K562 (cell line): ENCODE data around the gene AIPL1. TPM values are rescaled to one million over a fixed set of nuclear protein-coding genes. Genes with fewer than 3 reads are reported as not detected.

Experiments used
- ATAC-seq: fragments of 200-7000 bp; cut with Tn5 transposase; 3 replicates; pipeline ENCODE4 v1.9.1; 2020; ENCODE audit warnings: moderate library complexity
- BruUV-seq: library from RNA; stranded (reverse); fragments of 400-500 nt; replicated peaks from 2 replicates; lab custom pipeline; 2021; lab: Mats Ljungman, UMichigan
- CTCF ChIA-PET: fragments of 300-600 bp; formaldehyde crosslinking; extraction: SDS; loops from one replicate; lab custom pipeline; 2021; ENCODE audit warnings: low intra/inter-chr PET ratio; lab: Yijun Ruan, JAX
- POLR2A ChIA-PET: fragments of 300-600, 350-650 bp; sonication (Branson Sonifier 250); formaldehyde crosslinking; extraction: SDS; loops from one replicate; lab custom pipeline; 2021; ENCODE audit warnings: antibody characterized with exemption, inconsistent platforms; lab: Yijun Ruan, JAX
- DNase-seq, 4 experiments: peaks; one replicate each; pipeline versions ENCODE4 v3.0.0 to v3.0.0-alpha.2; 2011 to 2018; ENCODE audit warnings: low spot score in 3 of 4, mixed read lengths in 3 of 4; ENCODE audit errors: extremely low read depth in 1 of 4
- FAIRE-seq: peaks from 2 replicates; lab custom pipeline; 2011; peaks lifted over from hg19 to GRCh38; lab: Jason Lieb, UNC
- H2AFZ ChIP-seq: 2 replicates; pipeline ENCODE4 v1.6.0; 2011; ENCODE audit warnings: low read depth, low read length, control low read depth, inconsistent platforms
- H3K27ac ChIP-seq: fragments of 200-600 bp; 3 replicates; pipeline ENCODE4 v1.8.0; 2011; ENCODE audit warnings: low read depth, mild to moderate bottlenecking, control low read depth, inconsistent platforms, low read length, moderate library complexity, mixed read lengths; ENCODE audit errors: extremely low read depth
- H3K27me3 ChIP-seq, 2 experiments: fragments of 300-600 bp in 1 of 2; 2 replicates in 1 of 2; 3 replicates in 1 of 2; pipeline versions ENCODE4 v1.6.0 to v1.8.0; 2011; ENCODE audit warnings: inconsistent platforms in 2 of 2, low read length in 2 of 2, mild to moderate bottlenecking in 1 of 2, mixed read lengths in 1 of 2, moderate library complexity in 1 of 2; ENCODE audit not compliant: control insufficient read depth in 2 of 2, insufficient read depth in 2 of 2
- H3K36me3 ChIP-seq: fragments of 300-600 bp; 3 replicates; pipeline ENCODE4 v1.8.0; 2011; ENCODE audit warnings: mild to moderate bottlenecking, low read length, inconsistent platforms; ENCODE audit not compliant: control insufficient read depth, insufficient read depth
- H3K4me1 ChIP-seq, 2 experiments: fragments of 200-600 bp in 1 of 2; replicated peaks in 1 of 2; 2 replicates in 1 of 2; 3 replicates in 1 of 2; pipeline versions ENCODE4 v1.5.1 to v1.8.0; 2011; ENCODE audit warnings: inconsistent platforms in 2 of 2, low read length in 2 of 2, mild to moderate bottlenecking in 1 of 2, mixed read lengths in 1 of 2, moderate library complexity in 1 of 2; ENCODE audit not compliant: control insufficient read depth in 2 of 2, insufficient read depth in 2 of 2
- H3K4me2 ChIP-seq: 2 replicates; pipeline ENCODE4 v1.6.1; 2011; ENCODE audit warnings: low read length, control low read depth, inconsistent platforms, mixed read lengths; ENCODE audit not compliant: insufficient read depth
- H3K4me3 ChIP-seq: fragments of 200-600 bp; sonication (generic), shearing (Covaris generic); 2 replicates; pipeline ENCODE4 v1.5.1; 2016; ENCODE audit warnings: control low read depth, inconsistent platforms
- H3K79me2 ChIP-seq: fragments of 200-600 bp; 3 replicates; pipeline ENCODE4 v1.8.0; 2011; ENCODE audit warnings: low read length, inconsistent platforms; ENCODE audit not compliant: control insufficient read depth, insufficient read depth
- H3K9ac ChIP-seq, 2 experiments: 2 replicates each; pipeline versions ENCODE4 v1.6.0 to v1.6.1; 2011; ENCODE audit warnings: low read depth in 2 of 2, low read length in 2 of 2, control low read depth in 1 of 2, inconsistent platforms in 1 of 2, mild to moderate bottlenecking in 1 of 2, mixed read lengths in 1 of 2; ENCODE audit not compliant: insufficient read depth in 1 of 2
- H3K9me1 ChIP-seq: one replicate; pipeline ENCODE4 v1.6.0; 2011; ENCODE audit warnings: inconsistent platforms, mild to moderate bottlenecking, low read length, moderate library complexity; ENCODE audit not compliant: control insufficient read depth, insufficient read depth
- H3K9me3 ChIP-seq: replicated peaks from 2 replicates; pipeline ENCODE4 v1.5.1; 2011; ENCODE audit warnings: low read depth, low read length, inconsistent platforms; ENCODE audit not compliant: control insufficient read depth, insufficient read depth
- H4K20me1 ChIP-seq: replicated peaks from 2 replicates; pipeline ENCODE4 v1.6.1; 2011; ENCODE audit warnings: low read length, inconsistent platforms, mixed read lengths; ENCODE audit not compliant: control insufficient read depth, insufficient read depth
- BHLHE40 ChIP-seq: IDR thresholded peaks from 2 replicates; pipeline ENCODE4 v1.6.1; 2011; ENCODE audit warnings: low read length, improper control_type of control experiment
- CREB5 ChIP-seq: fragments of 250-450 bp; sonication (Bioruptor Pico); IDR thresholded peaks from 2 replicates; pipeline ENCODE4 v1.5.0; 2020; ENCODE audit warnings: mild to moderate bottlenecking
- E2F6 ChIP-seq, 2 experiments: IDR thresholded peaks; 2 replicates each; pipeline ENCODE4 v1.6.1; 2011; ENCODE audit warnings: borderline replicate concordance in 1 of 2, control low read depth in 1 of 2, low read depth in 1 of 2, low read length in 1 of 2, mild to moderate bottlenecking in 1 of 2, mixed read lengths in 1 of 2, moderate library complexity in 1 of 2; ENCODE audit not compliant: insufficient read depth in 1 of 2, insufficient read length in 1 of 2, poor library complexity in 1 of 2, severe bottlenecking in 1 of 2; ENCODE audit errors: extremely low read depth in 1 of 2
- HEY1 ChIP-seq: fragments of 250-450 bp; sonication (Bioruptor Pico); IDR thresholded peaks from 2 replicates; pipeline ENCODE4 v1.5.0; 2020; ENCODE audit warnings: mild to moderate bottlenecking, moderate library complexity, borderline replicate concordance
- HMG20B ChIP-seq: fragments of 250-450 bp; sonication (Bioruptor Pico); IDR thresholded peaks from 2 replicates; pipeline ENCODE4 v1.5.0; 2021; ENCODE audit warnings: mild to moderate bottlenecking
- KDM2B ChIP-seq: fragments of 250-450 bp; sonication (Bioruptor Pico); IDR thresholded peaks from 2 replicates; pipeline ENCODE4 v1.8.0; 2021; ENCODE audit warnings: mild to moderate bottlenecking, moderate library complexity
- PHB ChIP-seq: fragments of 250-450 bp; sonication (Bioruptor Pico); IDR thresholded peaks from 2 replicates; pipeline ENCODE4 v1.5.0; 2021
- SRSF1 ChIP-seq: fragments of 200-400 bp; formaldehyde crosslinking; IDR thresholded peaks from 2 replicates; pipeline ENCODE4 v1.6.1; 2017; ENCODE audit warnings: mild to moderate bottlenecking, low read depth, low read length, moderate library complexity
- THAP7 ChIP-seq: fragments of 250-450 bp; sonication (Bioruptor Pico); IDR thresholded peaks from 2 replicates; pipeline ENCODE4 v1.5.0; 2021
- USF1 ChIP-seq: sonication (generic); formaldehyde crosslinking; IDR thresholded peaks from 2 replicates; pipeline ENCODE4 v1.9.0; 2022; ENCODE audit warnings: mild to moderate bottlenecking, missing genetic modification reagents
- XRCC5 ChIP-seq: fragments of 200-400 bp; formaldehyde crosslinking; IDR thresholded peaks from 2 replicates; pipeline ENCODE4 v1.6.1; 2017; ENCODE audit warnings: low read depth, mild to moderate bottlenecking, low read length
- ZNF445 ChIP-seq: fragments of 250-450 bp; sonication (Bioruptor Pico); IDR thresholded peaks from 2 replicates; pipeline ENCODE4 v1.4.0; 2020; ENCODE audit warnings: low read depth, mild to moderate bottlenecking, moderate library complexity
- WGBS: fragments of 100-300 bp; shearing (Covaris generic); methylation state at CpG from one replicate; pipeline ENCODE4 v1.1.6; 2016; ENCODE audit warnings: low coverage, mixed read lengths; ENCODE audit not compliant: insufficient coverage; ENCODE audit errors: missing lambda C conversion rate; 5-methylcytosine and 5-hydroxymethylcytosine counted together
- in situ Hi-C: fragments of 300-500 bp; cut with MboI; formaldehyde crosslinking; loops from 4 replicates; pipeline ENCODE4 v1.15.0; 2018; ENCODE audit warnings: inconsistent platforms, mixed read lengths
- intact Hi-C: fragments of 100-400 bp; cut with micrococcal nuclease; formaldehyde crosslinking; loops from 2 replicates; pipeline ENCODE4 v1.14.2; 2022
- polyA plus RNA-seq, 8 experiments: library from polyadenylated mRNA; depleted of rRNA in 4 of 8; stranded (reverse) in 5 of 8; unstranded in 3 of 8; fragments of >200 nt; fragmentation: Nextera tagmentation in 2 of 8; fragmentation: Illumina TruSeq in 1 of 8; extraction: Ambion mirVana in 2 of 8; extraction: Trizol in 1 of 8; gene quantifications; 2 replicates each; pipeline versions ENCODE4 v1.2.1 to v1.2.3, GENCODE V29; 2011 to 2014; ENCODE audit warnings: inconsistent platforms in 1 of 8, missing spikeins in 1 of 8
- total RNA-seq, 7 experiments: library from RNA; depleted of rRNA in 6 of 7; stranded (reverse); fragments of >200 nt in 6 of 7; fragmentation: Illumina TruSeq in 2 of 7; extraction: Trizol in 2 of 7; gene quantifications; 2 replicates each; pipeline versions ENCODE4 v1.2.1 to v1.2.3, GENCODE V29; 2011 to 2021; ENCODE audit warnings: low replicate concordance in 1 of 7

AIPL1 gene
- total and polyA plus RNA-seq, 9 of the 15 experiments (the other 6 are each of a cell fraction or from before 2014, with no cell fraction given): not detected

GRCh38 chr17:6458460-6458950 lies 23.6 kb upstream of the AIPL1 start:
- no peak for ATAC-seq
- ChIA-PET POLR2A (interaction anchor here (1.0 kb wide), 1 partner anchor 35 kb away, joined by 3 read pairs; no protein-coding TSS in a partner anchor), CTCF (no interaction called here)
- Histone ChIP-seq H4K20me1 (no peaks in the 10 kb centered on the region), H3K4me2 (no peak overlapping the region), H3K27me3 (no peaks in the 10 kb centered on the region; a peak in 1 of 5 replicates), H3K9me3 (no peaks in the 10 kb centered on the region), H3K36me3 (no peaks in the 10 kb centered on the region), H3K9ac (no peak overlapping the region), H3K4me3 (no peak overlapping the region), H3K9me1 (no peaks in the 10 kb centered on the region), H3K27ac (no peak overlapping the region), H3K4me1 (peaks cover 19 to 42% of the 10 kb centered on the region in 2 experiments), H2AFZ (no peak overlapping the region), H3K79me2 (no peaks in the 10 kb centered on the region)
- TF ChIP-seq BHLHE40 (no peak), KDM2B (CRISPR knock-in tag) (no peak), SRSF1 (no peak), ZNF445 (CRISPR knock-in tag) (no peak), THAP7 (CRISPR knock-in tag) (no peak), E2F6 (IDR thresholded peaks at IDR 0.05; ENCODE audit: borderline replicate concordance in 1 of 2, extremely low read depth in 1 of 2, insufficient read depth in 1 of 2, insufficient read length in 1 of 2, low read depth in 1 of 2, low read length in 1 of 2, poor library complexity in 1 of 2, severe bottlenecking in 1 of 2) (no peak), HEY1 (no peak), USF1 (CRISPR knock-in tag) (no peak), CREB5 (CRISPR knock-in tag) (no peak), HMG20B (CRISPR knock-in tag) (no peak), PHB (CRISPR knock-in tag) (no peak), XRCC5 (no peak)
- intact Hi-C loops (loop anchor here (10.0 kb wide), 1 partner anchor 186 kb away; the partner anchor contains the start of genes KIAA0753 and TXNDC17), in situ Hi-C loops (no loop called here)
- 82% methylated on average over 8 of the region's 14 CpGs for WGBS
- no peak for DNase-seq
- FAIRE-seq: no peak
- BruUV-seq: no TSS peak
